ENCODE data around the gene GAGE12J.
"Not testable (repeated sequence)": the region's sequence is repeated elsewhere in the genome, so short reads cannot be mapped to it uniquely, and the experiment has no call there.

The GAGE12J gene

DNA sequence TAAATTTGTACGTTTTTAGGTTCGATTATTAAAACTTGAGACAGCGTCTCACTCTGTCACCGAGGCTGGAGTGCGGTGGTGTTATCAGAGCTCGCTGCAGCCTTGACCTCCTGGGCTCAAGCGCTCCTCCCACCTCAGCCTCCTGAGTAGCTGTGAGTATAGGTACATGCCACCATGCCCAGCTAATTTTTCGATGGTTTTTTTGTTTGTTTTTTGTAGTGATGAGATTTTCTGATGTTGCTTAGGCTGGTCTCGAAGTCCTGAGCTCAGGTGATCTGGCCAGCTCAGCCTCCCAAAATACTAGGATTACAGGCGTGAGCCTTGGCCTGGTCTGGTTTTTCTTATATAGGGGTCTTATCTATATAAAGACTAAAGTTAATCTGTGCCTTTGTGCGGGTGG is 8.6 kb downstream of the GAGE12J start:
- not testable (repeated sequence) for H3K9ac ChIP-seq; H3K36me3 ChIP-seq (ENCODE audit: control insufficient read depth, insufficient read depth, low read length); H3K79me2 ChIP-seq; H3K27me3 ChIP-seq (ENCODE audit: control insufficient read depth, insufficient read depth, low read length); H3K4me1 ChIP-seq; H2AFZ ChIP-seq; H3K4me2 ChIP-seq (ENCODE audit: low read length); H3K27ac ChIP-seq; H3K9me3 ChIP-seq (ENCODE audit: control insufficient read depth, low read length); H3K4me3 ChIP-seq (ENCODE audit: low read depth, low read length)

DNA sequence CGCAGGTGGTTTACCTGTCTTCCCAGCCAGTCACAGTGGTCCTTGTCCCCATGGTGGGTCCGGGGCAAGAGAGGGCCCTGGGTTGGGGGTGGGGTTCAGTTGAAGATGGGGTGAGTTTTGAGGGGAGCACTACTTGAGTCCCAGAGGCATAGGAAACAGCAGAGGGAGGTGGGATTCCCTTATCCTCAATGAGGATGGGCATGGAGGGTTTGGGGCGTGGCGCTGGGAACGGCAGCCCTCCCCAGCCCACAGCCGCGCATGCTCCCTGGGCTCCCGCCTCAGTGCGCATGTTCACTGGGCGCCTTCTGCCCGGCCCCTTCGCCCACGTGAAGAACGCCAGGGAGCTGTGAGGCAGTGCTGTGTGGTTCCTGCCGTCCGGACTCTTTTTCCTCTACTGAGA is 9.4 kb downstream of the GAGE12J start, which contains the start of gene GAGE13:
Gene GAGE13 (plus strand): TSS at position 301 of the 400 bp plus-strand sequence. CDS start 1,156 bp downstream, outside the sequence.
- not testable (repeated sequence) for H3K9ac ChIP-seq; H3K36me3 ChIP-seq (ENCODE audit: control insufficient read depth, insufficient read depth, low read length); H3K9me3 ChIP-seq (ENCODE audit: control insufficient read depth, low read length); H3K4me3 ChIP-seq (ENCODE audit: low read depth, low read length); H2AFZ ChIP-seq; H3K4me2 ChIP-seq (ENCODE audit: low read length); H3K27ac ChIP-seq; H3K27me3 ChIP-seq (ENCODE audit: control insufficient read depth, insufficient read depth, low read length); H3K4me1 ChIP-seq; H3K79me2 ChIP-seq

DNA sequence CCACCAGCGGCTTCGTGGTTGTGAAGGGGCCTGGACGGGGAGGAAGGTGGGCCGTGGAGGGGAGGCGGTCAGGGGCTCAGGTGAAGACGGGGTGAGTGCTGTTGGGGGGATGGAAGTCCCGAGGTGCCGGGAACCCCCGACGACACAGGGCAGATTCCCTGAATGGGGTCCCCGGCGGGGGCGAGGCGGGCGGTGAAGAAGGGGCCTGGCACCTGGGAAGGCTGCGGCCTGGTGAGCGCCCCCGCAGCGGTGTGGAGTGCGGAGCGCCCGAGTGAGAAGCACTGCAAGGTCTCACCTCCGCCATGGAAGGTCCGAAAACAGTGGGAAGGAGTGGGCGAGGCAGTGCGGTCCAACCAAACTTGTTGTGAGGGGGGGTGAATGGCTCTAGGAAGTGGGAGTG is 10.0 kb downstream of the GAGE12J start:
- H3K9ac ChIP-seq; H3K27ac ChIP-seq; H3K4me3 ChIP-seq (ENCODE audit: low read depth, low read length); H3K4me2 ChIP-seq (ENCODE audit: low read length); H3K4me1 ChIP-seq; H3K9me3 ChIP-seq (ENCODE audit: control insufficient read depth, low read length); H2AFZ ChIP-seq; H3K79me2 ChIP-seq; H3K27me3 ChIP-seq (ENCODE audit: control insufficient read depth, insufficient read depth, low read length); H3K36me3 ChIP-seq (ENCODE audit: control insufficient read depth, insufficient read depth, low read length): not testable (repeated sequence)

DNA sequence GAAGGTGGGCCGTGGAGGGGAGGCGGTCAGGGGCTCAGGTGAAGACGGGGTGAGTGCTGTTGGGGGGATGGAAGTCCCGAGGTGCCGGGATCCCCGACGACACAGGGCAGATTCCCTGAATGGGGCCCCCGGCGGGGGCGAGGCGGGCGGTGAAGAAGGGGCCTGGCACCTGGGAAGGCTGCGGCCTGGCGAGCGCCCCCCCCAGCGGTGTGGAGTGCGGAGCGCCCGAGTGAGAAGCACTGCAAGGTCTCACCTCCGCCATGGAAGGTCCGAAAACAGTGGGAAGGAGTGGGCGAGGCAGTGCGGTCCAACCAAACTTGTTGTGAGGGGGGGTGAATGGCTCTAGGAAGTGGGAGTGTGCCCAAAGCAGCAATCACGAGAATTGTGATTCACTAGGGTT is 19.6 kb downstream of the GAGE12J start:
- not testable (repeated sequence) for H3K4me1 ChIP-seq; H3K4me2 ChIP-seq (ENCODE audit: low read length); H3K9ac ChIP-seq; H3K27me3 ChIP-seq (ENCODE audit: control insufficient read depth, insufficient read depth, low read length); H2AFZ ChIP-seq; H3K4me3 ChIP-seq (ENCODE audit: low read depth, low read length); H3K79me2 ChIP-seq; H3K9me3 ChIP-seq (ENCODE audit: control insufficient read depth, low read length); H3K36me3 ChIP-seq (ENCODE audit: control insufficient read depth, insufficient read depth, low read length); H3K27ac ChIP-seq

DNA sequence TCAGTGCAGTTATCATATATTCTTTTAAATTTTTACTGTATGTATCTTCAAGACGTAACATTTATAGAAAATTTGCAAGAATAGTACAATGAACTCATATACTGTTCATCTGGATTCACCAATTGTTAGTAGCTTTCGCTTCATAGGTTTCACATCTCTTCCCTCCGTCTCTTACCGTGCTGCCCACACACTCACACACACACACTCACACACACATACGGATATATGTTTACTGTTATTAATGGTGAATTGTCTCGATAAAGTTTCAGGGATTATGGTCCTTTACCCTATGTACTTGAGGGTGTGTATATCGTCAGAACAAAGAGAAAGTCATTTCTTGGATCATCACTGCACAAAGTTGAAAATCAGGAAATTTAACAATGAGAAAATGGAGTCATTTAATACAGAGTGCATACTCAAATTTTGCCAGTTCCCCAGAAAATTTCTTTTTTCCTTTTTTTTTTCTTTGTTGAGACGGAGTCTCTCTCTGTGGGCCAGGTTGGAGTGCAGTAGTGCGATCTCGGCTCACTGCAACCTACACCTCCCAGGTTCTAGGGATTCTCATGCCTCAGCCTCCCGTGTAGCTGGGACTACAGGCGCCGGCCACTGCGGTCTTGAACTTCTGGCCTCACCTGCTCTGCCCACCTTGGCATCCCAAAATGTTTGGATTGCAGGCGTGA is 22.8 kb downstream of the GAGE12J start:
- H2AFZ ChIP-seq; H3K27me3 ChIP-seq (ENCODE audit: control insufficient read depth, insufficient read depth, low read length); H3K9me3 ChIP-seq (ENCODE audit: control insufficient read depth, low read length); H3K79me2 ChIP-seq; H3K9ac ChIP-seq; H3K4me2 ChIP-seq (ENCODE audit: low read length); H3K27ac ChIP-seq; H3K36me3 ChIP-seq (ENCODE audit: control insufficient read depth, insufficient read depth, low read length); H3K4me3 ChIP-seq (ENCODE audit: low read depth, low read length); H3K4me1 ChIP-seq: not testable (repeated sequence)

DNA sequence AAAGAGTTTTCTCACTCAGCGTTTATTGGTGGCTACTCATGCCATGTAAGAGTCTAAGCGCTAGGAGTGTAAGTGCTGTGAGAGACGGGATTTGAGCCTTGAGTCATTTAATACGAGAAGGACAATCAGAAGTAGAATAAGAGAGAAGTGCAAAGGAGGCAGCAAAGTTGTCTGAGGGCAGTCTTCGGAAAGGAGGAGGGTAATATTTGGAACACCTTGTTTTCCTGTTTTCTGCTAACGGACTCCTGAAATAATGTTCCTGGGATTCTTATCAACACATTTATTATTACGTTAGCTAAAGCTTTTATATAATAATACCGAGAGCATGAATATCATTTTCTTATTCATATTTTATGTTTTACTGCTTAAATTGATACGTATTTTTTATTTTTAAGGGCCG is 23.6 kb downstream of the GAGE12J start:
- H3K4me3 ChIP-seq (ENCODE audit: low read depth, low read length); H3K27ac ChIP-seq; H3K79me2 ChIP-seq; H3K4me2 ChIP-seq (ENCODE audit: low read length); H3K4me1 ChIP-seq; H3K9ac ChIP-seq; H3K36me3 ChIP-seq (ENCODE audit: control insufficient read depth, insufficient read depth, low read length); H3K9me3 ChIP-seq (ENCODE audit: control insufficient read depth, low read length); H3K27me3 ChIP-seq (ENCODE audit: control insufficient read depth, insufficient read depth, low read length); H2AFZ ChIP-seq: not testable (repeated sequence)

DNA sequence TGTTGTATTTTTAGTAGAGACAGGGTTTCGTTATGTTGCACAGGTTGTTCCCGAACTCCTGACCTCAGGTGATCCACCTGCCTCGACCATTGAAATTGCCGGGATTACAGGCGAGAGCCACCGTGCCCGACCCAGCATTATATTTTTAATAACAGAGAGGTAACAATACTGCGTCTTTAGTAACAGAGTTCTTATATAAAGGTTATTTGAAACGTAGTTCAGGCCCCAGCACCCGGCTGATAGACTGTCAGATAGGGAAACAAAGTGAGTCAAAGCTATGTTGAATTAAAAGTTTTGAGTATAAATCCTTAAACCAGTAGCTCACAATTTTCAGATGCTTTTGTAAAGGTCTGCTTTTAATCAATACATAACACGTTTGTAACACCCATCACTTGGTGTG is 24.3 kb downstream of the GAGE12J start:
- H2AFZ ChIP-seq; H3K4me1 ChIP-seq; H3K27me3 ChIP-seq (ENCODE audit: control insufficient read depth, insufficient read depth, low read length); H3K79me2 ChIP-seq; H3K9me3 ChIP-seq (ENCODE audit: control insufficient read depth, low read length); H3K36me3 ChIP-seq (ENCODE audit: control insufficient read depth, insufficient read depth, low read length); H3K9ac ChIP-seq; H3K27ac ChIP-seq; H3K4me2 ChIP-seq (ENCODE audit: low read length); H3K4me3 ChIP-seq (ENCODE audit: low read depth, low read length): not testable (repeated sequence)
